Measurements from ENCODE around the gene RPS6KB2.
"Not testable (repeated sequence)": the region's sequence is repeated elsewhere in the genome, so short reads cannot be mapped to it uniquely, and the experiment has no call there.

The RPS6KB2 gene

DNA sequence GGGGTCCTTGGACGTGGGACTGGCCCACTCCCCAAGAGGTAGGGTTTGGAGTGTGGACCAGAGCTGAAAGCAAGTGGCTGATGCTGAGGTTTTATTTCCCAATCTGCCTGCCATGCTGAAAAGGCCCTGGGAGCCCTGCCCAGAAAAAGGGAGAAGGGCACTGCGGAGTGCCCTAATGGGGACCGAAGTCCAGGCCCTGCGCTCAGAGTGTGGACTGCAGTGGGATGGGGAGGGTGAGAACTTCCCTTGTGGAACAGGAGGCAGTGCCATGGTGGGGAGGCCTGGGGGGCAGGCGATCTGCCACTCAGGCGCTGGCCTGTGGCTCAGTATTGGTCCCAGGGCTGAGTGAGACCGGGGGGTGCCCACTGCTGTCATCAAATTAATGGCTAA is 19.9 kb downstream of the RPS6KB2 start:
- DNase-seq = no peak

DNA sequence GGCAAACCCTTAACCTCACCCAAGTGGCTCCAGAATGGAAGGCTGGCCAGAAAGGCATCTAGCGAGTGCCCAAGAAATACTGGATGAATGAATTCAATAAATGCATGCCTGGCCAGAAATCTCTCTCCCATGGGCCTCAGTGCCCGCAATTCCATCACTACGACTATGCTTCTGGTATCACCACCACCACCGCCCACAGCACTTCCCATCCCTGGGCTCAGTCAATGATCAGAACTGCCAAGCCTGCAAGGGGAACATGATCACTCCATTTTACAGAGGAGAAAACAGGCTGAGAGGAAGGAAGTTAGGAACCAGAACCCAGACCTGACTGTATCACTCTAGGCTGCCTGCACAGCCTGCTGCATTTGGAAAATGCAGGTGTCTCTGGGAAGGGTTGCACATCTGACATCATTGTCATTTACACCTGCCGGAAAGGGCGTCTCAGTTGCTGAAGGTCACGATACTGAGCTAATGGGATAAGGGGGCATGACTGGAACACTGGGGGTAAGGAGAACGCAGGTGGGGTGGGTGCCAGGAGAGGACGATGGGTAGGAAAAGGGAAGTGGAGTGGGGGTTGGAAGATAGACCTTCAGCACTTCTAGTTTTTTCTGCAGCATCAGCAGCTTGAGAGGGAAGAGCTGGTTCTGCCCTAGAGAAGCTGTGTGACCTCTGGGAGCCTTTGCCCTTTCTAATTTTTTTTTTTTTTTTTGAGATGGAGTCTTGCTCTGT is 21.0 kb downstream of the RPS6KB2 start:
- DNase-seq = no peak

DNA sequence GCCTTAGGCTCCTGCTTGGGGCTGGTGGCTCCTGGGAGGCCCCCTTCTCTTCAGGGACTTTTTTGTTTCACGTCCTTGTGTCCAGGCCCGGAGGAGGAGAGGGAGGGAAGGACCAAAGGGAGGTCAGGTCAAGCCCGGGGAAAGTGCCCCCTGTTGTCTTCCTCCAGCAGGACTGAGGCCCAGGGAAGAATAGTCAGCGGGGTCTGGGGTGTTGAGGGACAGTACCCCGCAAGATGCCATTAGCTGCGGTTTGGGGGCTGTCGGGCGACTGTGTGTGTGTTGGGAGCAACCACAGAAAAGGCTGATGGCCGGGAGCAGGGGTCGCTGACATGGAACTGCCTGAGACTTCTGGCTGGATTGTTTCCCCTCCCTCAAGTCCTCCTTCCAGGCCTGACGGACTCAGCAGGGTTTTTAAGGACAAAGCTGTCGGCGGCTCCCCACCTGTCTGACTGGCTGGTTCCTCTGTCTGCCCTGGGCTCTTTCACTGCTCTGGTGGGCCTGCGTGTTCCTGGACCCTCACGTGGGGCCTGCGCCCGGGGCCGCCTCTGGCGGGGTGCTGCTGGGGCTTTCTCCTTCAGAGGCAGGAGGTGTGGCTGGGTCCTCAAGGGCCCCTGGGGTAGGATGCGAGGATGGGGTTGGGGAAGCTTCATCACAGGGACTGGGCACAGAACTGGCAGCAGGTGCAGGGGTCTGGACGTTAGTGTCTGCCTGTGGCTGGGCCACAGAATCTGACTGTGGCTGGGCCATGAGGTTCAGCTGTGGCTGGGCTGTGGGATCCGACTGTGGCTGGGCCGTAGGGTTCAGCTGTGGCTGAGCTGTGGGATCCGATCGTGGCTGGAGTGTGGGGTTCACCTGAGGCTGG is 22.7 kb downstream of the RPS6KB2 start:
- no peak for DNase-seq

DNA sequence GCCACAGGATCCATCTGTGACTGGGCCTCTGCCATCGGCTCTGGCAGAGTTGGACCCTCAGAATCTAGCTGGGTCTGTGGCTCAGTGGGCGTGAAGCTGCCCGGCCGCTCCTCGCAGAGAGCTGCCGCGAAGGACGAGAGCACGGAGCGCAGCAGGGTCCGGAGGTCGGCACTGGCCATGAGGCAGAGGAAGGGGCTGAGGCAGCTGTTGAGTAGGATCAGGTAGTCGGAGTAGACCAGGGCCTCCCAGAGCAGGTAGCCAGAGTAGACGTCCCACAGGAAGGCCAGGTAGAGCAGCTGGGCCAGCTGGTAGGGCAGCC is 23.3 kb downstream of the RPS6KB2 start:
- DNase-seq = no peak

DNA sequence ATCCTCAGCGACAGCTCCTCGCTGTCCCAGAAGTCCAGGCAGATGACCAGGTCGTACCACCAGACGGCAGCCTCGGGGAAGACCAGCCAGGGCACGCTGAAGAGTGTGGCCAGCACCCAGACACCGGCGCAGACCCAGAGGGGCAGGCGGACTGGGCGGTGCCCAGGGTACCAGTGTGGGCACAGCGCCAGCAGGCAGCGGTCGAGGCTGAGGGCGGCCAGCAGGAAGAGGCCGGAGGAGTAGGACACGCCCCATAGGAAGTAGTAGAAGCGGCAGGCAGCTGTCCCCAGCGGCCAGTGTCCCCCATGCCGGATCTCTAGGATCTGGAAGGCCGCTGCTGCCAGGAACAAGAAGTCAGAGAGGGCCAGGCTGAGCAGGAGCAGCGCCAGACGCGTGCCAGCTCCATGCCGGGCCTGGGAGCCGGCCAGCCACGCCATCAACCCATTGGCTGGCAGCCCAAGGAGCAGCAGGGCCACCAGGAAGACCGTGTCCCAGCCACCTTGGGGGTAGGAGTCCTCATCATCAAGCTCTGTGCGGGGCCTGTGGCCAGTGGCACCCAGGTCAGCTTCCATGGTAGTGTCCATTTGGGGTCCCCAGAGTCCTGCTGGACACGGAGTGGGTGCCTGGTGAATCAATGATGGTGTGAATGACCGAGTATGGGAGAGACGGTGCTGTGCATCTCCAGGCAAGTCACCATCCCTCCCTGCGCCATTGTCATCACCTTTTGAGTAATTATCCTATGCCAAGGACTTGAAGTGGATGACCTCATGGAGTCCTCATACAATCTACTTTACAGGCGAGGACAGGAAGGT is 24.1 kb downstream of the RPS6KB2 start, which contains the start of gene GPR152:
TSS of gene GPR152 (minus strand) at position 589 of the 812 bp plus-strand sequence. CDS start at position 584, 5 bp downstream.
- DNase-seq = no peak

DNA sequence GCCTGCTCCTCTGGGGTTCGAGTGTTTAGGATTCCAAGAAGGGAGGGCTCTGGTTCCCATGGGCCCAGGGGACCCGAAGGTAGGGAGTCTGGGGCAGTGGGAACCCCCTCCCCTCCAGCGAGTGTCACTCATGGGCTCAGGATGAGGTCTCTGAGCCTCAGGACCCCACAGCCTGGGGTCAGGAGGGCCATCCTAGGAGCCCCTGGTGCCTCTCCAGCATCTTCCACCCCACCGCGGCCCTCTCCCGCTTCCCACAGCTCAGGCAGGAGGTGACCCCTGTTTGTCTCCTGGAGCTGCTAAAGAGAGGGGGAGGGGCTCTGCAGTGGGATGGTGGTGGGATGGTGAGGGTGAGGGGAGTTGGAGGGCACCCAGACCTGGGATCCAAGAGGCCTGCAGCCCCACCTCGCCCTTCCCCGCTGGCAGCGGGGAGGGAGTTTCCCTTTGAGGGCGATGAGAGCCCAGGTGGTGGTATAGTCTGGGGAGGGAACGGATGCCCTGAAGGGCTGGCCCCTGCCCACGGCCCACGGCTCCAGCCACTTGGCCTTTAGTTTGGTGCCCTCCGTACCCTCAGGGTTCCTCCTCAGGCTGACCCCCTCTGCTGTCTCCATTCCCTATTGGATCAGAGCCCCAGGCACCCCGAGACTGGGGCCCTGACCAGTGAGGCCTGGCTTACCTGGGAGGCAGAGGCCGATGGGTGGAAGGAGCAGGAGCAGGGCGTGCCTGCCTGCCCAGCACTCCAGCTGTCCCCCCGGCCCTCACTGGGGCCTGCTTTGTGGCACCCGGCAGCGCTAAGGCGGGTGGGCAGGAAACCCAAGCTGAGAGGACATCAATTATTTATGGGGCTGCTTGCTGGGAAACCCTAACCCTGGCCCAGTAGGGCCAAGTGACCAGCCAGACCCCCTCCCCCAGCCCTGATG is 25.8 kb downstream of the RPS6KB2 start:
- DNase-seq = no peak

DNA sequence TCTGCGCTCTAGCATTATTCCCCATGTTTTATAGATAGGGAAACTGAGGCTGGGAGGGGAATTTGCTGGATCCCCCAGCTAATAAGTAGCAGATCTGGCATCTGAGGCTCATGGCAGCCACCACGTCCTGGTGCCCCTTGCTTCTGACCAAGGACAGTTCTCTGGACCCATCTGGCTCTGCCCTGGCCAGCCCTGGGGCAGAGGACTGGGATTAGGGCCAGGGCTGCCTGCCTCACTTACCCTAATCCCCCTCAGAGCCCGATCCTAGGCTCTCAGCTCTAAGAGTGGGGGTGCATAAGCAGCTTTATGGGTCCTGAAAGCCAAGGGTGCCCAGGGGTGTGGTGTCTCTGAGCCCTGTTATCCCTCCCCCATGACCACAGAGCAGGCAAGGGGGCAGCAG is 26.8 kb downstream of the RPS6KB2 start, which contains the start of gene CABP4:
TSS of gene CABP4 (plus strand) at position 301 of the 400 bp plus-strand sequence. CDS start at position 371, 70 bp downstream.
- no peak for DNase-seq

DNA sequence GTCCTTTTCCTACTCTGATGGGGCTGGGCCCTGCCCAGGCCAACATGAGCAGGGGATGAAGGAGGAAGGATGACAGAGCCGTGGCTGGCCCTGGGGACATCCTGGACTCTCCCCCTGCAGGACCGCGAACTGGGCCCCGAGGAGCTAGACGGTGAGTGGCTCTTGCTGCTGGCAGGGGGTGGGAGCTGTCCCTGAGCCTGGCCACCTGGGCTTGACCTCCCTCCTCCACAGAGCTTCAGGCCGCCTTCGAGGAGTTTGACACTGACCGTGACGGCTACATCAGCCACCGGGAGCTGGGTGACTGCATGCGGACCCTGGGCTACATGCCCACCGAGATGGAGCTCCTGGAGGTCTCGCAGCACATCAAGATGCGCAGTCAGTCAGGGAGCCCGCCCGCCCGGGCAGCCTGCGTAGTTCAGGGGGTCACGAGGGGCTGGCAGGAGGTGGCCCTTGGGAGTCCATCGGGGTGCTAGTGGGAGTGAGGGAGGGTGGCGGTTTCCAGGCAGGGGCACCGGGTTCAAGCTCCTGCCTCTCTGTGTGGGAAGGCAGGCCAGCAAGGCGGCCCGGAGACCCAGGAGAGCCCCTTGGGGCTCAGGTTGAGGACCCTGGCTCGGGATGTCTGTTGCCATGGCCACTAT is 27.9 kb downstream of the RPS6KB2 start:
- DNase-seq = no peak

DNA sequence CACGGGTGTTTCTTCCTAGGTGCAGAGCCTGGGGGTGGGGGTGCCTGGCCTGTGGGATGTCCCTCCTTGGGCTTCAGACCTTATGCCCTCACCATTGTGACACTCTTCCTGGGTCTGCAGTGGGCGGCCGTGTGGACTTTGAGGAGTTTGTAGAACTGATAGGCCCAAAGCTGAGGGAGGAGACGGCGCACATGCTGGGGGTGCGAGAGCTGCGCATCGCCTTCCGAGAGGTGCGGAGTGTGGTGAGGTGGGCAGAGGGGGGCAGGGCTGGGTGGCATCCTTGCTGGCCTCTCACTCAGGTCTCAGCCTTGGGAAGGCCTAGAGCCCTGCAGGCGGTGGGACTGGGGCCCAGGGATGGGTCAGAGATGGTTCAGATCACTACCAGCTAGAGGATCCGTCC is 29.2 kb downstream of the RPS6KB2 start:
- no peak for DNase-seq

DNA sequence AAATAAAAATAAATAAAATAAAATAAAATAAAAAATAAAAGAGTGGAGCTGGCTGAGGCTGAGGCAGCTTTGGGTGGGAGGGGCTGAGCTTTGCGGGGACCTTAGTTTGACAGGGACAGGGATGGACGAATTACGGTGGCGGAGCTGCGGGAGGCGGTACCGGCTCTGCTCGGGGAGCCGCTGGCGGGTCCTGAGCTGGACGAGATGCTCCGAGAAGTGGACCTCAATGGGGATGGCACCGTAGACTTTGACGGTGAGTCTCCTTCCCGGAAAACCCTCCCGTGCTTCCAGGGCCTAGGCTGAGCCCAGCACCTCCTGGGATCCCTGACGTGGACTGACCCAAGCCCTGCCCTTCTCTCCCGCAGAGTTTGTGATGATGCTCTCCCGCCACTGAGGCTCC is 30.0 kb downstream of the RPS6KB2 start:
- DNase-seq = no peak

DNA sequence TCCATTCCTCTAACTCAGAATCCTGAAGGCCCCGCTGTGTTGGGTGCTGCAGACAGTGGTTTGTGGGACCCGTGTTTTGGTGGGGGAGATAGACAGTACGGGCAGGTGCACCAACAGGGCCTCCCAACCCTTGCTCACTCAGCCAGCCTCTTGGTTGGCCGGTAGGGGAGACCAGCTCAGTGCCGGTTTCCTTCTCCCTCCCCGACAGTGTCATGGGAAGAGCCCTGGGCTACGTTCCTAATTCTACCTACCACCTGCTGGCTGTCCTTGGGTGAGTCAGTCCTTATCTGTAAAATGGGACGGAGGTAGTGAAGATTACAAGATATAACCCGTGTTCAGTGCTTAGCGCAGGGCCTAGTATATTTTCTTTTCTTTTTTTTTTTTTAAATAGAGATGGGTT is 34.9 kb downstream of the RPS6KB2 start:
- no peak for DNase-seq

DNA sequence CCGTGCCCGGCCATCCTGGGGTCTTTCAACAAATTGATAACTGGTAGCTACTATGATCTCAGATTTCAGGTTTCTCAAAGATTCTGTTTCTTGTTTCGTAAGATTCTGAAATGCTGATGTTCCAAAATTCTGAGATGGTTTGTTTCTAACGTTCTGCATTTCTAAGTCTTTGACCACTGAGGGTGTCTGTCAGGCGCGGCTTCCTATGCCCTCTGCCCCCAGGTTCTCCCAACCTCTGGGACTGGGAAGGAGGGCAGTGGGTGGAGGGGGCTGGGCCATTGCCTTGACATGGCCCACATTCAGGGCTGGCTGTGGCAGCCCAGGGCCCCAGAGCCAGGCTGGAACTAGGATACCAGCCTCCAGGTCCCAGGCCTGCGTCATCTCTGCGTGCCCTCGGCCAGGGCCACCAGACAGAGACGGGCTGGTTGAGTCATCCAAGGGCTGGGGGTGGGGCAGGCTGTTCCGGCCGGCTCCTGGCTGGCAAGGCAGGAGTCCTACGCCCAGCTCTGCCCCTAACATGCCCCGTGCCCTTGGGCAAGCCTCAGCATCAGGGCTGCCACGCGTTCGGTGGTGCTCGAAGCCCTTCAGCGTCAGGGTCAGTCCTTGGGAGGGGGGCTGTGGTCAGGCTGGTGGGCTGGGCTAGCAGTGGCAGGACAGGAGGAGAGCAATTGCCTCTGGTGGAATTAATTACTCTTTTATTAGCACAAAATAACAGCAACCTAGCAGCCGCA is 35.6 kb downstream of the RPS6KB2 start:
- DNase-seq = no peak

DNA sequence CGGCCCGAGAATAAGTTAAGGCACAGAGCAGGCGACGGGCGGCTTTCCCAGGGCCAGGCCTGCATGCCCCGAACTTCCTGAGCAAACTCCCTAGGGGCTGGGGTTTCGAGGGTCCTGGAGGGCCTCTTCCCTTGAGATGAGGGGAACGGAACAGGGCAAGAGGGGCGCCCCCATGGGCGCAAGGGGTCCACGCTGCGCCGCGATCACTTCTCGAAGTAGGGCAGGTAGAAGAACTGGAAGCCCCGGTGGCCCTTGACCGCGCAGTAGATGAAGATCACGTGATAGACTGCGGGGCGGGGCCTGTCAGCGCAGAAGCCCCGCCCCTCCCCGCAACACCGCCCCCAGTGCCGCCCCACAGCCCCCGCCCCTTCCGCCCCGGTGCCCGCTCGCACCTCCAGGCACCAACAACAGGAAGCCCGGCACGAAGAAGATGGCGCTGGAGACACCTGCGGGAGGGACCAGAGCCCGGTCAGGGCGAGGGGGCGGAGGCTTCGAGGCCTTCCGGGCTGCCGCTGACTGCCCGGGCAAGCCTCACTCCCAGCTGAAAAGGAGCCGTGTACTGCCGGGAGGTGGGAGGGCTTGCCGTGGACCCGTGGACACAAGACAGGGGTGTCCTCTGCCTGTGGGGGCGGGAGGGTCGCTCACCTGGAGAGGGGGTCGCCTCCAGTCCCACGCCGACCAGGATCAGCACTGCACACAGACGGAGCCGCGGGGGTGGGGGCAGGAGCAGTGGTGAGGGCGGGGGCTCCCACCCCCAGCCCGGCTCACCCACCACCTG is 36.3 kb downstream of the RPS6KB2 start:
- DNase-seq = peak; percentile 91

DNA sequence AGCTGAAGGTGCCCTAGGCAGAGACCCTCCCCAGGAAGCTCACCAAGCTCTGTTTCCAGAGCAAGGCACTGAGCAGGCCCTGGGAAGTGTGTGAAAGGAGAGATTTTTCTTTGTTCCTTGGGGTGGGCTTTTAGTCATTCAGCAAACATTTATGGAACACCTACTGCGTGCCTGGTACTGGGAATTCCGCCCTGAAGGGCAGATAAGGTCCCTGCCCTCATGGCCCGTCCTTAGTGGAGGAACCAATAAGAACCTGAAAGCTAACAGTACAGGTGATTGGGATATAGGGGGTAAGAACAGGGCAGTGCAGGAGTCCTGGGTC is 36.9 kb downstream of the RPS6KB2 start:
- no peak for DNase-seq

DNA sequence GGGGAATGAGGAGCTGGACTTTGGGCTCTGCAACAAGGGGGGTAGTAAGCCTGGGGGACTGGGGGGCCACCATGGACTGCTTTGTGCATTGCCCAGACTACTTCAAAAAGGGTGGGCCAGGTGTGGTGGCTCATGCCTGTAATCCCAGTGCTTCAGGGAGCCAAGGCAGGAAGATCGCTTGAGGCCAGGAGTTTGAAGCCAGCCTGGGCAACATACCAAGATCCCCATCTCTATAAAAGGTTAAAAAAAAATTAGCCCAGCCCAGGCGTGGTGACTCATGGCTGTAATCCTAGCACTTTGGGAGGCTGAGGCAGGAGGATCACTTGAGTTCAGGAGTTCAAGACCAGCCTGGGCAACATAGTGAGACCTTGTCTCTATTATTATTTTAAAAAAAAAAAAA is 37.2 kb downstream of the RPS6KB2 start:
- not testable (repeated sequence) for DNase-seq

DNA sequence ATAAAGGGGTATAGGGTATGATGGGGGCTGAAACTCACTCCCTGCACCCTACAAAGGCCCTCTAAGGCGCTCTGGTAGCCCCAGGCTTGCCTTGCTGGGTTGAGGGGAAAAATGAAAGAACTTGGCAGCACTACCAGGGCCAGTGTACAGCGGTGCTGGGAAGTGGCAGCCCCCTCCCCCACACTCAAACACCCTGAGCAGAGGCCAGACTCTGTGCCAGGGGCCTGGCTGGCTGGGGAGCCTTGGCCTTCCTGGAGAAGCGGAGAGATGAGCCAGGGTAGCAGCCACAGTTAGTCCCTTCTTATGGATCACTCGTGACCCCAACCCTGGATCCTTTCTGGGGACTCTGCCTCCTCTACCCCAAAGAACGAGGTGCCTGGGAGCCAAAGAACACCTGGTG is 38.1 kb downstream of the RPS6KB2 start:
- DNase-seq = no peak

DNA sequence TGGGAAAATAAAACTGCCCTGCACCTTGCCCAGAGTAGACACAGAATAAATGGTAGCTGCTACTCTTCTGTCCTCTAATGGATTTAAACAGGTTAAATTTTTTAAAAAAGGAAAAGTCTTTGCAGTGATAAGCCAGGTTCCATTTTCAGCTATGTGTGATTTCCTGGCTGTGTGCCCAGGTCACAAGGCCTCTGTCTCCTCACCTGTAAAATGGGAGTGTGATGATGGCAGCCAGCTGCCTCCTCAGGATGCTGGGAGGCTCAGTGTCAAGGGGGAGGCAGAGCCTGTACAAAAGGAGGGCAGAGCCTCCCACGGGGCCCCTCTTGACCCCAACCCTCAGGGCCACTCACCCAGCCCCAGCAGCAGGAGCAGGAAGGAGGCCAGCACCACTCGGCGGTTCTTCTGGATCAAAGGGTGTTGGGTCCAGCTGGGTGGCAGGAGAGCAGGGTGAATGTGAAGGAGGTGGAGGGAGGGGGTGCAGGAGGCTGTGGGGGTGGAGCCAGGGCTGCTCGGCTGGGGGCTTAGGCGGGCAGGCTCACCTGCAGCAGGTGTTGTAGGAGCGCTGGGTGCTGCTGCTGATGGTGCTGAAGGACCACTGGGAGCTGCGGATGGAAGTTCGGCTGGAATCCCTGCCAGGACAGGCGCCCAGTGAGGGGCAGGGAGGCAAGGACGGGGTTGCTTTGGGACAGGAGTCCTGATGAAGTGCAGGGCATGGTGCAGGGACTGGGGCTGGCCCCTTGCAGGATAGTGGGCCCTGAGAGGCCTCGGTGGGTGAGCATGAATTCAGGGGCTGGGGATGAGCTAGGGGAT is 38.9 kb downstream of the RPS6KB2 start:
- DNase-seq = no peak

DNA sequence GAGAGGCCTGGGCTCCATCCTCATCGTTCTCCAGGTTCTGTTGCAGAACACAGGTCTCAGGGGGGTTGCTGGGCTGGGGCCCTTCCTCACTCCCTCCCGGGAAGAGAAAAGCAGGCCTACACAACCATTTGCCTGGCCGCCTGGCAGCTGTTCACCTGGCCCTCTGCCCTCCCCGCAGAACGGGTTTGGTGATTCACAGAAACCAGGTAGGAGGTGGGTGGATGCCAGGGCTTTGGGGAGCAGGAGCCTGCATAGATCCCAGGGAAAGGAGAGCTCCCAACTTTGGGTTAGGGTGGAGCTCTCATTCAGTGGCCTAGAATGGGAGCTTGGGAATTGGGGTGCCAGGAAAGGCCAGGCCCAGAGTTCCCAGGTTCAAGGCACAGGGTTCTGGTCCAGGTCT is 39.8 kb downstream of the RPS6KB2 start:
- no peak for DNase-seq

DNA sequence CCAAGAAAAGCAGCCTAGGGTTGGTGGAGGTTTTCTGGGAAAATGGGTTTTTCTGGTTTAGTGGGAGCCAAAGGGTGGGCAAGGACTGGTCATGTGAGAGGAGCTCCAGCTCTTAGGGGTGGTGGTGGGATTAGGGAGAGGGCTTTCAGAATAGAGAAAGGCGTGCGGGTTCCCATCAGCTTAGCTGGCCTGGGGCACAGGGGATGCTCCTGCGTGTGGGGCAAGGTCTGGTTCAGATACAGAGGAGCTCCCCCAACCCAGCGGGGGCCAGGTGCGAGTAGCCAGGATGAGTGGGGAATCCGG is 40.1 kb downstream of the RPS6KB2 start:
- no peak for DNase-seq
